ENCODE data around the gene ATP13A3. TPM values are rescaled to one million over a fixed set of nuclear protein-coding genes. Genes with fewer than 3 reads are reported as not detected.
"Not testable (repeated sequence)": the region's sequence is repeated elsewhere in the genome, so short reads cannot be mapped to it uniquely, and the experiment has no call there.

The ATP13A3 gene
- total RNA-seq, 1 donor from 2014 or later = 145 TPM

GRCh38 chr3:194499516-194499915, 12.7 kb upstream of the ATP13A3 start:
- not testable (repeated sequence) for DNase-seq

GRCh38 chr3:194497799-194498575, 11.2 kb upstream of the ATP13A3 start:
- peak; percentile 29 for DNase-seq

GRCh38 chr3:194496217-194496919, 9.6 kb upstream of the ATP13A3 start:
- DNase-seq = no peak

GRCh38 chr3:194494951-194495374, 8.2 kb upstream of the ATP13A3 start:
- peak; percentile 32 for DNase-seq

DNA sequence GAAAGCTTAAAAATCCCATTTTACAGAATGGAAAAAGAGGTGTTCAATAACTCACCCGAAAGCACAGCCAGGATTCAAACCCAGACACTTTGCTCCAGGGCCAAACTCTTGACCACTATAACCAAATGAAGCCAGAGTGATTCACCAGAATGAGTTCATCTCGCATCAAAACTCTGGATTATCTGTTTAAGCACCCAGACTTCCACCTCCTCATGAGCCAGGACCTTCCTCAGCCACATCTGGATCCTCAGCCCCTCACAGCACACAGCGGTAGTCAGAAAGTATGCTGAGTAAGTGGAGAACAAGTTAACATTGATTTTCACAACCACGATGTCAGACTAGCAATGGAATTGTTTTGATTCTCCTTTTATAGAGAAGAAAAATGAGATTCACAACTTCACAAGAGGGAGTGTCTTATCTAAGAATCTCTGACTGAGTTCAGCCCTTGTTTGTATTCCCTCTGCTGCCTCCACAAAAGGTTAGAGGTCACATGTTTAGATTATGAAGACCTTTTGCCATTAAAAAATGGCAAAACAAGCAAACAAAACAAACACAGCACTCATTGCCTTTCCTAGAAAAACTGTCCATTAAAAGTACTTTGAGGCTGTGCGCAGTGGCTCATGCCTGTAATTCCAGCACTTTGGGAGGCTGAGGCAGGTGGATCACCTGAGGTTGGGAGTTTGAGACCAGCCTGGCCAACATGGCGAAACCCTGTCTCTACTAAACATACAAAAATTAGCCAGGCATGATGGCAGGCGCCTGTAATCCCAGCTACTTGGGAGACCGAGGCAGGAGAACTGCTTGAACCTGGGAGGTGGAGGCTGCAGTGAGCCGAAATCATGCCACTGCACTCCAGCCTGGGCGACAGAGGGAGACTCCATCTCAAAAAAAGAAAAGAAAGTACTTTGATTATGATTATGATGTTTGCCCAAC, 7.5 kb upstream of the ATP13A3 start:
- peak; percentile 20 for DNase-seq

DNA sequence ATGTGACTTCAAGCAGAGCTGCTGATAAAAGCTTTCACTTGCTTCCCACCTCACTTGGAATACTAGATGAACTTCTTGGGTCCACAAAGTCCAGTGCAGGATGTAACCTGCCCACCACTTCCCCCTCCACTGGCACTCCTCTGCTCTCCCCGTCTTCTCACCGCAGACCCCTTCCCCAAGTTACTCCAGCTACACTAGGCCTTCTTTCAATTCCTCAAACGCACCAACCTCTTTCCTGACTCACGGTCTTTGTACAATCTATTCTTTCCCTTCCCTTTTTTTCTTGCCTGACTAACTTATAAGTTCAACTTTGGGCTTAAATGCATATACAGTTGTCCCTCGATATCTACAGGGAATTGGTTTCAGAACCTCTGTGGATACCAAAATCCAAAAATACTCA, 5.2 kb upstream of the ATP13A3 start:
- no peak for DNase-seq

GRCh38 chr3:194489736-194490612, 3.2 kb upstream of the ATP13A3 start:
- DNase-seq = peak; percentile 44

- no peak for DNase-seq
These were observed 1.4 kb upstream of the ATP13A3 start for GRCh38 chr3:194488055-194488742.

GRCh38 chr3:194487289-194488054, 670 bp upstream of the ATP13A3 start:
- peak; percentile 50 for DNase-seq

GRCh38 chr3:194485881-194486539, 792 bp downstream of the ATP13A3 start:
- peak; percentile 69 for DNase-seq

DNA sequence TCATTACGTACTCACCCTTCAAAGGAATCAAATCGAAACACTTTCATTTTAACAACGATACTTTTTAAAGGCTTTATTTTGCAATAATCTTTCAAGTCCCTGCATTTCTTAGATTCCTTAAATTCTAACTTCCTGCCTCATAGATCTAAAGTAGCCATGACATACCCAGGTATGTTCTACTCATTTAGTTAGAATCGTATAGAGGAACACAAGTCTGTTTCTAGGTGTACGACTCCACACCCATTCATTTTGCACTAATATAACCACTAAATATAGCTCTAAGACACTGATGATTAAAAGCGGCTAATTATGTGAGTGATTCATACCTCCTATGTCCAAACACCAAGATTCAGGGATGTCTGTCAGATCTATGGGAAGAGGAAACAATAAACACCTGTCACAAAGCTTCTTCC, 1.3 kb downstream of the ATP13A3 start:
- peak; percentile 15 for DNase-seq

GRCh38 chr3:194484614-194485013, 2.2 kb downstream of the ATP13A3 start:
- no peak for DNase-seq

- DNase-seq = no peak
These were observed 3.0 kb downstream of the ATP13A3 start for GRCh38 chr3:194483850-194484249.

- DNase-seq = not testable (repeated sequence)
These were observed 4.0 kb downstream of the ATP13A3 start for GRCh38 chr3:194482830-194483229.

DNA sequence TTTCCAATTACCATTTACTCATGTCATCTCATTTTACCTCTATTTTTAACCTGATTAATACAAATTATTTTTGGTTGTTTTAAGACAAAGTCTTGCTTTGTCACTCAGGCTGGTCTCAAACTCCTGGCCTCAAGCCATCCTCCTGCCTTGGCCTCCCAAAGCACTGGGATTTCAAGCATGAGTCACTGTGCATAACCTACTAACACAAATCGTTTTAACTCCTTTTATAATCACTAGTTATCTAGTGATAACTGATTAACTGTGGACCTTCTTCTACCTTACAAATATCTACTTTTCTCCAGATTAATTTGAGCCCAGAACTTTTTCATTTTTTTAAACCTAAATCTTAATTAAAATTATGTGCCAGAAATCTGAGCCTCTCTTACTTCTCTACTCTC, 4.6 kb downstream of the ATP13A3 start:
- no peak for DNase-seq

DNA sequence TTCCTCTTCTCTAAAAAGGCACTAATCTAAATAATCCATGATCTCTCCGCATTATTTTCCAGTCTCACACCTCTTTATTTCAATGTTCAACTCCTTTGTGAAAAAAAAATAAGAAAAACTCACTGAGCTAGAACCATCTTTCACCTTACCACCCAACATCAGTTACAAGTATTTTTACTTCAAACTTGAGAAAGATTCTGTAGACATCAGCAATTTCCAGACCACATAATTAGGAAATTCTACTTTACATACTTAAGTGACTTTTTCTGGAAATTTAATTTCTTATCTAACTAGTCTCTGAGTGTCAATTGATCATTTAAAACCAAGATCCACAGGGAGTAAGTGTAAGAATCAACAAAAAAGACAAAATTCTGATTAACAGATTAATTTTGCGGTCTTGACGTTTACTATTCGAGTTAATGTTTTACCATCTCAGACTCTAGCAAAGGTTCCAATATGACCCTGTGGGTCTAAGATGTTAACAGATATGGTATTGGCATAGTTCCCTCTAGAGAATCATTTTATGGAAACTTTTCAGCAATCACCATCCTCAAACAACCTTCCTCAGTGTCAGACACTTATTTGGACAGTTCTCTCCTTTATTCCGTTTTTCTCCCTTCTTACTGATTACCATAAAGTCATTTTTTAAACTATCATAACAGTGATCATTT, 5.1 kb downstream of the ATP13A3 start:
- DNase-seq = no peak

- no peak for DNase-seq
These were observed 5.7 kb downstream of the ATP13A3 start for GRCh38 chr3:194481103-194481502.

- DNase-seq = no peak
These were observed 10.0 kb downstream of the ATP13A3 start for GRCh38 chr3:194476784-194477183.

GRCh38 chr3:194475978-194476377, 10.8 kb downstream of the ATP13A3 start:
- DNase-seq = peak; percentile 45
